Gastroesophageal sphincter (tissue), 4 donors: ENCODE results near the gene MMEL1. TPM values are rescaled to one million over a fixed set of nuclear protein-coding genes. Genes with fewer than 3 reads are reported as not detected.
"Not testable (repeated sequence)": the region's sequence is repeated elsewhere in the genome, so short reads cannot be mapped to it uniquely, and the experiment has no call there.

Source experiments
- ATAC-seq: fragments of 150-250 bp; one replicate; pipeline ENCODE4 v1.9.1; 2016; ENCODE audit warnings: mild to moderate bottlenecking, moderate library complexity
- H3K27ac ChIP-seq, 4 donors: fragments of 200-600 bp; sonication (generic) in 3 of 4; 1 replicate in 3 of 4; 2 replicates in 1 of 4; pipeline ENCODE4 v1.5.1; 2016 to 2019
- H3K27me3 ChIP-seq: fragments of 200-600 bp; sonication (generic); one replicate; pipeline ENCODE4 v1.5.1; 2019
- H3K36me3 ChIP-seq, 2 donors: fragments of 200-600 bp; sonication (generic); one replicate each; pipeline ENCODE4 v1.5.1; 2019; ENCODE audit warnings: control low read depth in 1 of 2
- H3K4me1 ChIP-seq, 3 donors: fragments of 200-600 bp; sonication (generic); 1 replicate in 2 of 3; 2 replicates in 1 of 3; pipeline ENCODE4 v1.5.1; 2016 to 2019; ENCODE audit warnings: control low read depth in 2 of 3
- H3K4me3 ChIP-seq, 2 donors: fragments of 200-600 bp; sonication (generic); one replicate each; pipeline ENCODE4 v1.5.1; 2019; ENCODE audit warnings: mild to moderate bottlenecking in 1 of 2, moderate library complexity in 1 of 2
- H3K9me3 ChIP-seq, 3 donors: fragments of 200-600 bp; sonication (generic); one replicate each; pipeline ENCODE4 v1.5.1; 2017 to 2019; ENCODE audit warnings: control low read depth in 2 of 3
- EP300 ChIP-seq: sonication (generic); formaldehyde crosslinking; IDR thresholded peaks from one replicate; pipeline ENCODE4 v1.6.1; 2017; ENCODE audit warnings: antibody characterized with exemption, mild to moderate bottlenecking
- POLR2A ChIP-seq, 2 donors: fragments of 450-650 bp; IDR thresholded peaks; one replicate each; pipeline ENCODE4 v1.6.1; 2017; ENCODE audit warnings: antibody characterized with exemption in 2 of 2, mild to moderate bottlenecking in 2 of 2, moderate library complexity in 1 of 2
- POLR2AphosphoS5 ChIP-seq: sonication (generic); formaldehyde crosslinking; IDR thresholded peaks from one replicate; pipeline ENCODE4 v1.6.1; 2017; ENCODE audit warnings: antibody characterized with exemption
- WGBS, 2 donors: methylation state at CpG; one replicate each; pipeline ENCODE4 v1.1.5; 2018; ENCODE audit warnings: low coverage in 1 of 2; 5-methylcytosine and 5-hydroxymethylcytosine counted together
- total RNA-seq, 4 donors: library from RNA; depleted of rRNA; stranded (reverse); fragments of >200 nt; gene quantifications; one replicate each; pipeline ENCODE4 v1.1.0, GENCODE V29; 2016
- TF ChIP-seq, protein P1 (sequence below), 4 experiments: fragments of 200-600 bp in 2 of 4; fragments of 450-650 bp in 2 of 4; sonication (generic) in 1 of 4; IDR thresholded peaks; one replicate each; pipeline ENCODE4 v1.5.1; 2017 to 2019; ENCODE audit warnings: antibody characterized with exemption in 4 of 4, mild to moderate bottlenecking in 2 of 4, moderate library complexity in 2 of 4

Gene MMEL1, protein sequence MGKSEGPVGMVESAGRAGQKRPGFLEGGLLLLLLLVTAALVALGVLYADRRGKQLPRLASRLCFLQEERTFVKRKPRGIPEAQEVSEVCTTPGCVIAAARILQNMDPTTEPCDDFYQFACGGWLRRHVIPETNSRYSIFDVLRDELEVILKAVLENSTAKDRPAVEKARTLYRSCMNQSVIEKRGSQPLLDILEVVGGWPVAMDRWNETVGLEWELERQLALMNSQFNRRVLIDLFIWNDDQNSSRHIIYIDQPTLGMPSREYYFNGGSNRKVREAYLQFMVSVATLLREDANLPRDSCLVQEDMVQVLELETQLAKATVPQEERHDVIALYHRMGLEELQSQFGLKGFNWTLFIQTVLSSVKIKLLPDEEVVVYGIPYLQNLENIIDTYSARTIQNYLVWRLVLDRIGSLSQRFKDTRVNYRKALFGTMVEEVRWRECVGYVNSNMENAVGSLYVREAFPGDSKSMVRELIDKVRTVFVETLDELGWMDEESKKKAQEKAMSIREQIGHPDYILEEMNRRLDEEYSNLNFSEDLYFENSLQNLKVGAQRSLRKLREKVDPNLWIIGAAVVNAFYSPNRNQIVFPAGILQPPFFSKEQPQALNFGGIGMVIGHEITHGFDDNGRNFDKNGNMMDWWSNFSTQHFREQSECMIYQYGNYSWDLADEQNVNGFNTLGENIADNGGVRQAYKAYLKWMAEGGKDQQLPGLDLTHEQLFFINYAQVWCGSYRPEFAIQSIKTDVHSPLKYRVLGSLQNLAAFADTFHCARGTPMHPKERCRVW
- 1 to 10 TPM in 3 of 4 donors, not detected in 1; 1.4 to 3.9 (median 2.1) TPM for total RNA-seq

DNA sequence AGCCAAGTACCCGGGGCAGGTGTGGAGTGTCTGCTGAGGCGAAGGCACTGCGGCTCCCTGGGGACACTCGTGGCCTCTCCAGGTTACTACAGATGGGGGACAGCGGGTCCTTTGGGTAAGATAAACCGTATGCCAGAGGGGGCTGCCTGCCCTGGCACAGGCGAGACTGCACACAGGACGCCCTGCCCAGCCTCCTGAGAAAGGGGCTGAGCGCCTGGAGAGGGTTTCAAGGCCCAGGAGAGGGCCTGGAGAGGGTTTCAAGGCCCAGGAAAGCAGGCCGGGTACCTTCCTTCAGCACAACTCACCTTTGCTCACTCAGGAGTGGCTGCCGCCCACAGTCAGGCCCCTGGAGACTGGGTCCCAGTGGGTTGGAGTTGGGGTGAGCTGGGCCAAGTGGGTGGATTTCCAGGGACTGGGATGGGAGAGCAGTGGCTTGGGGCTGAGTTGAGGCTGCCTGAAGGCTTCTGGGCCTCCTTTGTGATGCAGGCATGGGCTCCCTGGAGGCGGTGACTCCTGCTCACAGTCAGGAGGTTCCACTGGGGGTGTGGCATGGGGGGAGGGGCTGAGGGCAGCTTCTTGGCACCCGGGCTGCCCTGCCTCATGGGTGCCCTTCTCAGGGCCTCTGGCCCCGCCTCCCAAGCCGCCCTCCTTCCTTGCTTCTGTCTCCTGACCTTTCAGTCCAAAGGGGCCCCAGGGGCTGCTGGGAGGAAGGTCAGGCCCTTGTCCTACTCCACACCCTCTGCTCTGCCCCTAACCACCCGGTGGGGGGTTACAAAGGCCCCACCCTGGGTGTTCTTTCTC, at the start of gene MMEL1:
TSS of gene MMEL1 (minus strand) at position 456 of the 801 bp plus-strand sequence. CDS start 3,532 bp downstream, outside the sequence.
- Histone ChIP-seq H3K36me3 (no peaks in the 10 kb centered on the region), H3K27me3 (peaks cover 96% of the 10 kb centered on the region), H3K27ac (no peak within 1 kb of the TSS), H3K4me1 (peaks cover 0 to 29% (median 4%) of the 10 kb centered on the region in 3 donors), H3K9me3 (no peaks in the 10 kb centered on the region), H3K4me3 (no peak within 1 kb of the TSS)
- TF ChIP-seq POLR2A (IDR thresholded peaks at IDR 0.05) (no peak), POLR2AphosphoS5 (no peak), EP300 (no peak)
- TF ChIP-seq, protein P1, sequence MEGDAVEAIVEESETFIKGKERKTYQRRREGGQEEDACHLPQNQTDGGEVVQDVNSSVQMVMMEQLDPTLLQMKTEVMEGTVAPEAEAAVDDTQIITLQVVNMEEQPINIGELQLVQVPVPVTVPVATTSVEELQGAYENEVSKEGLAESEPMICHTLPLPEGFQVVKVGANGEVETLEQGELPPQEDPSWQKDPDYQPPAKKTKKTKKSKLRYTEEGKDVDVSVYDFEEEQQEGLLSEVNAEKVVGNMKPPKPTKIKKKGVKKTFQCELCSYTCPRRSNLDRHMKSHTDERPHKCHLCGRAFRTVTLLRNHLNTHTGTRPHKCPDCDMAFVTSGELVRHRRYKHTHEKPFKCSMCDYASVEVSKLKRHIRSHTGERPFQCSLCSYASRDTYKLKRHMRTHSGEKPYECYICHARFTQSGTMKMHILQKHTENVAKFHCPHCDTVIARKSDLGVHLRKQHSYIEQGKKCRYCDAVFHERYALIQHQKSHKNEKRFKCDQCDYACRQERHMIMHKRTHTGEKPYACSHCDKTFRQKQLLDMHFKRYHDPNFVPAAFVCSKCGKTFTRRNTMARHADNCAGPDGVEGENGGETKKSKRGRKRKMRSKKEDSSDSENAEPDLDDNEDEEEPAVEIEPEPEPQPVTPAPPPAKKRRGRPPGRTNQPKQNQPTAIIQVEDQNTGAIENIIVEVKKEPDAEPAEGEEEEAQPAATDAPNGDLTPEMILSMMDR (IDR thresholded peaks at IDR 0.05): no peak
- no peak for ATAC-seq
- WGBS, 2 donors: 60% methylated on average over 1 of the region's 16 CpGs; no CpG with 5 or more reads in 1 of the 2 donors

DNA sequence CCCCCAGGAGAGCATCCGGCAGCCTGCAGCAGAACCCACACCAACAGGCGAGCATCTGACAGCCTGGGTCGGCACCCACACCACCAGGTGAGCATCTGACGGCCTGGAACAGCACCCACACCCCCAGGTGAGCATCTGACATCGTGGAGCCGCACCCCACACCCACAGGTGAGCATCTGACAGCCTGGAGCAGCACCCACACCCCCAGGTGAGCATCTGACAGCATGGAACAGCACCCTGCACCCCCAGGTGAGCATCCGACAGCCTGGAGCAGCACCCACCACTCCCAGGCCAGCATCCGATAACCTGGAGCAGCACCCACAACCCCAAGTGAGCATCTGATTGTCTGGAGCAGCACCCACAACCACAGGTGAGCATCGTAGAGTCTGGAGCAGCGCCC, 43.9 kb upstream of the MMEL1 start:
- H3K4me3 ChIP-seq, ATAC-seq, H3K27me3 ChIP-seq, H3K36me3 ChIP-seq, H3K9me3 ChIP-seq, H3K4me1 ChIP-seq, H3K27ac ChIP-seq: not testable (repeated sequence)
- no CpG with 5 or more reads among the region's 10 CpGs for WGBS, 2 donors

DNA sequence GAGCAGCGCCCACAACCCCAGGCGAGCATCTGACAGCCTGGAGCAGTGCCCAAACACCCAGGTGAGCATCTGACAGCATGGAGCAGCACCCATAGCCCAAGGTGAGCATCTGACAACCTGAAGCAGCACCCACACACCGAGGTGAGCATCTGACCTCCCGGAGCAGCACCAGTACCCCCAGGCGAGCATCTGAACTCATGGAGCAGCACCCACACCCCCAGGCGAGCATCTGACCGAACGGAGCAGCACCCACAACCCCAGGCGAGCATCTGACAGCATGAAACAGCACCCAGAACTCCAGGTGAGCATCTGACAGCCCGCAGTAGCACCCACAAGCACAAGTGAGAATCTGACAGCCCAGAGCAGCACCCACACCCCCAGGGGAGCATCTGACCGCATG, 38.8 kb upstream of the MMEL1 start:
- ATAC-seq, H3K4me3 ChIP-seq, H3K27ac ChIP-seq, H3K36me3 ChIP-seq, H3K9me3 ChIP-seq, H3K27me3 ChIP-seq, H3K4me1 ChIP-seq: not testable (repeated sequence)
- WGBS, 2 donors: 57% methylated on average over 7 of the region's 11 CpGs; no CpG with 5 or more reads in 1 of the 2 donors

DNA sequence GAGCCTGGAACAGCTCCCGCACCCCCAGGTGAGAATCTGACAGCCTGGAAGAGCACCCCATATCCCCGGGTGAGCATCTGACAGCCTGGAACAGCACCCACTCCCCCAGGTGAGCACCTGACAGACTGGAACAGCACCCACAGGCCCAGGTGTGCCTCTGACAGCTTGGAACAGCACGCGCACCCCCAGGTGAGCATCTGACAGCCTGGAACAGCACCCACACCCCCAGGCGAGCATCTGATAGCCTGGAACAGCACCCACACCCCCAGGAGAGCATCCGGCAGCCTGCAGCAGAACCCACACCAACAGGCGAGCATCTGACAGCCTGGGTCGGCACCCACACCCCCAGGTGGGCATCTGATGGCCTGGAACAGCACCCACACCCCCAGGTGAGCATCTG, 27.0 kb upstream of the MMEL1 start:
- not testable (repeated sequence) for ATAC-seq, H3K4me3 ChIP-seq, H3K27ac ChIP-seq, H3K9me3 ChIP-seq, H3K36me3 ChIP-seq, H3K4me1 ChIP-seq, H3K27me3 ChIP-seq
- WGBS, 2 donors: 56% methylated on average over 5 of the region's 8 CpGs; no CpG with 5 or more reads in 1 of the 2 donors

DNA sequence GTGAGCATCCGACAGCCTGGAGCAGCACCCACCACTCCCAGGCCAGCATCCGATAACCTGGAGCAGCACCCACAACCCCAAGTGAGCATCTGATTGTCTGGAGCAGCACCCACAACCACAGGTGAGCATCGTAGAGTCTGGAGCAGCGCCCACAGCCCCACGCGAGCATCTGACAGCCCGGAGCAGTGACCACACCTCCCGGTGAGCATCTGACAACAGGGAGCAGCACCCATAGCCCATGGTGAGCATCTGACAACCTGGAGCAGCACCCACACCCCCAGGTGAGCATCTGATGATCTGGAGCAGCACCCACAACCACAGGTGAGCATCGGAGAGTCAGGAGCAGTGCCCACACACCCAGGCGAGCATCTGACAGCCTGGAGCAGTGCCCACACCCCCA, 25.1 kb upstream of the MMEL1 start:
- H3K27me3 ChIP-seq: peaks cover 29% of the 10 kb centered on the region
- H3K36me3 ChIP-seq, H3K4me1 ChIP-seq, H3K27ac ChIP-seq, ATAC-seq, H3K9me3 ChIP-seq, H3K4me3 ChIP-seq: not testable (repeated sequence)
- WGBS, 2 donors: 78% methylated on average over 5 of the region's 10 CpGs; no CpG with 5 or more reads in 1 of the 2 donors

DNA sequence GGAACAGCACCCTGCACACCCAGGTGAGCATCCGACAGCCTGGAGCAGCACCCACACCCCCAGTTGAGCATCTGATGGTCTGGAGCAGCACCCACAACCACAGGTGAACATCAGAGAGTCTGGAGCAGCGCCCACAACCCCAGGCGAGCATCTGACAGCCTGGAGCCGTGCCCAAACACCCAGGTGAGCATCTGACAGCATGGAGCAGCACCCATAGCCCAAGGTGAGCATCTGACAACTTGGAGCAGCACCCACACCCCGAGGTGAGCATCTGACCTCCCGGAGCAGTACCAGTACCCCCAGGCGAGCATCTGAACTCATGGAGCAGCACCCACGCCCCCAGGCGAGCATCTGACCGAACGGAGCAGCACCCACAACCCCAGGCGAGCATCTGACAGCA, 24.3 kb upstream of the MMEL1 start:
- not testable (repeated sequence) for ATAC-seq, H3K36me3 ChIP-seq, H3K9me3 ChIP-seq, H3K4me1 ChIP-seq, H3K27ac ChIP-seq, H3K4me3 ChIP-seq
- peaks cover 36% of the 10 kb centered on the region for H3K27me3 ChIP-seq
- WGBS, 2 donors: no CpG with 5 or more reads among the region's 12 CpGs

DNA sequence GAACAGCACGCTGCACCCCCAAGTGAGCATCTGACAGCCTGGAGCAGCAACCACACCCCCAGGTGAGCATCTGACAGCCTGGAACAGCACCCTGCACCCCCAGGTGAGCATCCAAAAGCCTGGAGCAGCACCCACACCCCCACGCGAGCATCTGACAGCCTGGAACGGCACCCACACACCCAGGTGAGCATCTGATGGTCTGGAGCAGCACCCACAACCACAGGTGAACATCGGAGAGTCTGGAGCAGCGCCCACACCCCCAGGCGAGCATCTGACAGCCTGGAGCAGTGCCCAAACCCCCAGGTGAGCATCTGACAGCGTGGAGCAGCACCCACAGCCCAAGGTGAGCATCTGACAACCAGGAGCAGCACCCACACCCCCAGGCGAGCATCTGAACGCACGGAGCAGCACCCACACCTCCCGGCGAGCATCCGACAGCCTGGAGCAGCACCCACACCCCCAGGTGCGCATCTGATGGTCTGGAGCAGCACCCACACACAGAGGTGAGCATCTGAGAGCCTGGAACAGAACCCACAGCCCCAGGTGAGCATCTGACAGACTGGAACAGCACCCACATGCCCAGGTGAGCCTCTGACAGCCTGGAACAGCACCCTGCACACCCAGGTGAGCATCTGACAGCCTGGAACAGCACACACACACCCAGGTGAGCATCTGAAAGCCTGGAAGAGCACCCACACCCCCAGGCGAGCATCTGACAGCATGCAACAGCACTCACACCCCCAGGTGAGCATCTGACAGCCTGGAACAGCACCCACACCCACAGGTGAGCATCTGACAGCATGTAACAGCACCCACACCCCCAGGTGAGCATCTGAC, 23.0 kb upstream of the MMEL1 start:
- peaks cover 50% of the 10 kb centered on the region for H3K27me3 ChIP-seq
- not testable (repeated sequence) for H3K4me3 ChIP-seq, H3K36me3 ChIP-seq, H3K9me3 ChIP-seq, ATAC-seq, H3K27ac ChIP-seq, H3K4me1 ChIP-seq
- 45 to 53% methylated on average over 14 to 16 of the region's 16 CpGs for WGBS, 2 donors

DNA sequence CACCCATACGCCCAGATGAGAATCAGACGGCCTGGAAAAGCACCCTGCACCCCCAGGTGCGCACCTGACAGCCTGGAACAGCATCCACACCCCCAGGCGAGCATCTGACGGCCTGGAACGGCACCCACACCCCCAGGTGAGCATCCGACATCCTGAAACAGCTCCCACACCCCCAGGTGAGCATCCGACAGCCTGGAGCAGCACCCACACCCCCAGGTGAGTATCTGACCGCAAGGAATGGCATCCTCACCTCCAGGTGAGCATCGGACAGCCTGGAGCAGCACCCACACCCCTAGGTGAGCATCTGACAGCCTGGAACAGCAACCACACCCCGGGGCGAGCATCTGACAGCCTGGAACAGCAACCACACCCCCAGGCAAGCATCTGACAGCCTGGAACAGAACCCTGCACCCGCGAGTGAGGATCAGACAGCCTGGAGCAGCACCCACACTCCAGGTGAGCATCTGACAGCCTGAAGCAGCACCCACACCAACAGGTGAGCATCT, 21.7 kb upstream of the MMEL1 start:
- WGBS, 2 donors: 38 to 41% methylated on average over 10 to 12 of the region's 14 CpGs
- H3K9me3 ChIP-seq, H3K4me3 ChIP-seq, H3K36me3 ChIP-seq, H3K27ac ChIP-seq, ATAC-seq, H3K4me1 ChIP-seq: not testable (repeated sequence)
- peaks cover 59% of the 10 kb centered on the region for H3K27me3 ChIP-seq

DNA sequence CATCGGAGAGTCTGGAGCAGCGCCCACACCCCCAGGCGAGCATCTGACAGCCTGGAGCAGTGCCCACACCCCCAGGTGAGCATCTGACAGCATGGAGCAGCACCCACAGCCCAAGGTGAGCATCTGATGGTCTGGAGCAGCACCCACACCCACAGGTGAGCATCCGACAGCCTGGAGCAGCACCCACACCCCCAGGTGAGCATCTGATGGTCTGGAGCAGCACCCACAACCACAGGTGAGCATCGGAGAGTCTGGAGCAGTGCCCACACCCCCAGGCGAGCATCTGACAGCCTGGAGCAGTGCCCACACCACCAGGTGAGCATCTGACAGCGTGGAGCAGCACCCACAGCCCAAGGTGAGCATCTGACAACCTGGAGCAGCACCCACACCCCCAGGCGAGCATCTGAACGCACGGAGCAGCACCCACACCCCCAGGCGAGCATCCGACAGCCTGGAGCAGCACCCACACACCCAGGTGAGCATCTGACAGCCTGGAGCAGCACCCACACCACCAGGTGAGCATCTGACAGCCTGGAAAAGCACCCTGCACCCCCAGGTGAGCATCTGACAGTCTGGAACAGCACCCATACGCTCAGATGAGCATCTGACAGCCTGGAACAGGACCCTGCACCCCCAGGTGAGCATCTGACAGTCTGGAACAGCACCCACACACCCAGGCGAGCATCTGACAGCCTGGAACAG, 21.1 kb upstream of the MMEL1 start:
- H3K9me3 ChIP-seq, H3K27ac ChIP-seq, H3K4me3 ChIP-seq, H3K4me1 ChIP-seq, ATAC-seq, H3K36me3 ChIP-seq: not testable (repeated sequence)
- H3K27me3 ChIP-seq: peaks cover 59% of the 10 kb centered on the region
- 38 to 39% methylated on average over 14 of the region's 14 CpGs for WGBS, 2 donors

DNA sequence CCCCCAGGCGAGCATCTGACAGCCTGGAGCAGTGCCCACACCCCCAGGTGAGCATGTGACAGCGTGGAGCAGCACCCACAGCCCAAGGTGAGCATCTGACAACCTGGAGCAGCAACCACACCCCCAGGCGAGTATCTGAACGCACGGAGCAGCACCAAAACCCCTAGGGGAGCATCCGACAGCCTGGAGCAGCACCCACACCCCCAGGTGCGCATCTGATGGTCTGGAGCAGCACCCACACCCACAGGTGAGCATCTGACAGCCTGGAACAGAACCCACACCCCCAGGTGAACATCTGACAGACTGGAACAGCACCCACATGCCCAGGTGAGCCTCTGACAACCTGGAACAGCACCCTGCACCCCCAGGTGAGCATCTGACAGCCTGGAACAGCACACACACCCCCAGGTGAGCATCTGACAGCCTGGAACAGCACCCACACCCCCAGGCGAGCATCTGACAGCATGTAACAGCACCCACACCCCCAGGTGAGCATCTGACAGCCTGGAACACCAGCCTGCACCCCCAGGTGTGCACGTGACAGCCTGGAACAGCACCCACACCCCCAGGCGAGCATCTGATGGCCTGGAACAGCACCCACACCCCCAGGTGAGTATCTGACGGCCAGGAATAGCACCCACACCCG, 20.2 kb upstream of the MMEL1 start:
- WGBS, 2 donors: 27 to 52% methylated on average over 10 to 11 of the region's 12 CpGs
- H3K36me3 ChIP-seq: not testable (repeated sequence)

More for the DNA sequence above, 20.2 kb upstream of the MMEL1 start:
- H3K27me3 ChIP-seq: peaks cover 59% of the 10 kb centered on the region
- not testable (repeated sequence) for H3K4me1 ChIP-seq, H3K27ac ChIP-seq, ATAC-seq, H3K4me3 ChIP-seq
- peaks cover 0 to 14% (median 0%) of the 10 kb centered on the region in 3 donors for H3K9me3 ChIP-seq
